GM18519 (cell line): ENCODE data around the gene GPR183.
"Not testable (repeated sequence)": the region's sequence is repeated elsewhere in the genome, so short reads cannot be mapped to it uniquely, and the experiment has no call there.

Experiments used
- ATAC-seq: cut with Tn5 transposase; IDR thresholded peaks from one replicate; pipeline ENCODE4 v1.9.1; 2021; ENCODE audit warnings: mild to moderate bottlenecking, moderate library complexity; ENCODE audit not compliant: unreplicated experiment, low FRiP score

The GPR183 gene

DNA sequence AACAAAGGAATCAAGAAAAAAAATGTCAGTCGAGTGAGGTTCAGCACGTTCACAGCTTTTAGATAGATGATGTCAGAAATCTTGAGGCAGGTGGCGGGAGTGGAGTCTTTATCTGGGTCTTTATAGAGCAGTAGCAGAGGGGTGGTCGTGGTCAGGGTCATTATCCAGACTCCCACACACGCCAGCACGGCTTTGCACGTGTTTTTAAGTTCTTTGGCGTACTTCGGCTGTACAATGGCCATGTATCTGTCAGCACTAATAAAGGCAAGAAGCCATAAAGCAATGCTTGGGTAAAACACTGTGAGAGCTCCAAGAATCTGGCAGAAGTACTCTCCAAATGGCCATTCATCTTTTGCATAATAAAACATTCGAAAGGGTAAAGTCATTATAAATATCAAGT lies 51.9 kb downstream of the GPR183 start:
- ATAC-seq: no peak

- ATAC-seq: no peak
Measured at GRCh38 chr13:99254830-99255229, 52.4 kb downstream of the GPR183 start.

- no peak for ATAC-seq
Measured at GRCh38 chr13:99251921-99252320, 55.3 kb downstream of the GPR183 start.

- ATAC-seq: no peak
Measured at GRCh38 chr13:99250982-99251825, 56.0 kb downstream of the GPR183 start.

- not testable (repeated sequence) for ATAC-seq
Measured at GRCh38 chr13:99249606-99250005, 57.6 kb downstream of the GPR183 start.

DNA sequence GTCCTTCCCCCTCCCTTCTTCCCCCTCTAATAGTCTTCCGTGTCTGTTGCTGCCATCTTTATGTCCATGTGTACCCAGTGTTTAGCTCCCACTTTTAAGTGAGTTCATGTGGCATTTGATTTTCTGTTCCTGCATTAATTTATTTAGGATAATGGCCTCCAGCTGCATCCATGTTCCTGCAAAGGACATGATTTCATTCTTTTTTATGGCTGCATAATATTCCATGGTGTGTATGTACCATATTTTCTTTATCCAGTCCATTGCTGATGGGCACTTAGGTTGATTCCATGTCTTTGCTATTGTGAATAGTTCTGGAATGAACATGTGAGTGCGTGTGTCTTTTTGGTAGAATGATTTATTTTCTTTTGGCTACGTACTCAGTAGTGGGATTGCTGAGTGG lies 58.0 kb downstream of the GPR183 start:
- not testable (repeated sequence) for ATAC-seq

DNA sequence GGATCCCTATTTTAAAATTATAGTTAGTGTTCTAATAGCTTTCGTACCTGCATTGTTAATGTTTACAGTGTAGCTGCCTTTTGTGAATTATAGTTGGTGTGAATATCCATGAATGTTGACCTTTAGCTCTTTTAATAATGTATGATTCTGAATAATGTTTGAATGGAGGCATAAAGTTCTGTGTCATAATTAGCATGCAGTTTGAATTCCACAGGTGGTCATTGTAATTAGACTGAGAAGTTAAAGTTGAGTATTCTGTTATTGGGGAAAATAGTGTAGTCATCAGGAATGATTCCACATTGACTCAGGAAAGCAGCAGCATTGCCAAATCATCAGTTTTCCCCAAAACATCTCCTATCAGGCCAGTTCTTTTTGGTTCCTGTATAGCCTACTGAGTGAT lies 61.1 kb downstream of the GPR183 start:
- no peak for ATAC-seq
